ENCODE measurements around the gene DES.

The DES gene

GRCh38 chr2:219452361-219453317, 34.5 kb downstream of the DES start:
- TF ChIP-seq POLR2AphosphoS5 (IDR thresholded peaks at IDR 0.05; ENCODE audit: low read depth, low read length): no peak
- no peak for TF ChIP-seq TAF1 (IDR thresholded peaks at IDR 0.05; ENCODE audit: borderline replicate concordance, insufficient read depth, low read length)
- no peak for TF ChIP-seq FOXP2 (optimal IDR thresholded peaks at IDR 0.05; ENCODE audit: borderline replicate concordance, extremely low read depth, extremely low read length, insufficient read depth)
- TF ChIP-seq REST (IDR thresholded peaks at IDR 0.05; ENCODE audit: insufficient read depth in 1 of 2, low read depth in 2 of 2, low read length in 2 of 2): no peak
- TF ChIP-seq SIN3A (IDR thresholded peaks at IDR 0.05; ENCODE audit: borderline replicate concordance, insufficient read depth, low read length): no peak

- TF ChIP-seq FOXP2 (optimal IDR thresholded peaks at IDR 0.05; ENCODE audit: borderline replicate concordance, extremely low read depth, extremely low read length, insufficient read depth) (no peak), REST (IDR thresholded peaks at IDR 0.05; ENCODE audit: insufficient read depth in 1 of 2, low read depth in 2 of 2, low read length in 2 of 2) (no peak), SIN3A (IDR thresholded peaks at IDR 0.05; ENCODE audit: borderline replicate concordance, insufficient read depth, low read length) (no peak), TAF1 (IDR thresholded peaks at IDR 0.05; ENCODE audit: borderline replicate concordance, insufficient read depth, low read length) (no peak), POLR2AphosphoS5 (IDR thresholded peaks at IDR 0.05; ENCODE audit: low read depth, low read length) (no peak)
Measured at GRCh38 chr2:219453671-219454590, 35.8 kb downstream of the DES start.

GRCh38 chr2:219455581-219455980, 37.4 kb downstream of the DES start:
- no peak for TF ChIP-seq REST (IDR thresholded peaks at IDR 0.05; ENCODE audit: insufficient read depth in 1 of 2, low read depth in 2 of 2, low read length in 2 of 2)
- TF ChIP-seq FOXP2 (optimal IDR thresholded peaks at IDR 0.05; ENCODE audit: borderline replicate concordance, extremely low read depth, extremely low read length, insufficient read depth): no peak
- no peak for TF ChIP-seq SIN3A (IDR thresholded peaks at IDR 0.05; ENCODE audit: borderline replicate concordance, insufficient read depth, low read length)
- no peak for TF ChIP-seq TAF1 (IDR thresholded peaks at IDR 0.05; ENCODE audit: borderline replicate concordance, insufficient read depth, low read length)
- TF ChIP-seq POLR2AphosphoS5 (IDR thresholded peaks at IDR 0.05; ENCODE audit: low read depth, low read length): no peak

- TF ChIP-seq POLR2AphosphoS5 (IDR thresholded peaks at IDR 0.05; ENCODE audit: low read depth, low read length) (no peak), TAF1 (IDR thresholded peaks at IDR 0.05; ENCODE audit: borderline replicate concordance, insufficient read depth, low read length) (no peak), SIN3A (IDR thresholded peaks at IDR 0.05; ENCODE audit: borderline replicate concordance, insufficient read depth, low read length) (no peak), FOXP2 (optimal IDR thresholded peaks at IDR 0.05; ENCODE audit: borderline replicate concordance, extremely low read depth, extremely low read length, insufficient read depth) (no peak), REST (IDR thresholded peaks at IDR 0.05; ENCODE audit: insufficient read depth in 1 of 2, low read depth in 2 of 2, low read length in 2 of 2) (no peak)
Measured at GRCh38 chr2:219457784-219458369, 39.7 kb downstream of the DES start.

Data from PFSK-1 (cell line).